Trophoblast cell (in vitro differentiated cells and primary cell): Measurements from ENCODE around the gene FHIT.

Source experiments
- DNase-seq, 2 donors: peaks; one replicate each; pipeline ENCODE4 v3.0.0-alpha.2; 2016
- H2AFZ ChIP-seq: 2 replicates; pipeline ENCODE4 v1.6.1; 2013; ENCODE audit warnings: low read length, moderate library complexity, mild to moderate bottlenecking; ENCODE audit not compliant: insufficient read depth, poor library complexity
- H2AK5ac ChIP-seq: 2 replicates; pipeline ENCODE4 v1.6.1; 2013; ENCODE audit warnings: mild to moderate bottlenecking, low read length
- H2BK120ac ChIP-seq: 2 replicates; pipeline ENCODE4 v1.6.1; 2013; ENCODE audit warnings: low read length, mild to moderate bottlenecking, moderate library complexity; ENCODE audit not compliant: insufficient read depth, poor library complexity
- H2BK12ac ChIP-seq: 2 replicates; pipeline ENCODE4 v1.6.1; 2013; ENCODE audit warnings: mild to moderate bottlenecking, low read length, moderate library complexity
- H2BK5ac ChIP-seq: 2 replicates; pipeline ENCODE4 v1.6.1; 2013; ENCODE audit warnings: low read length, low read depth, moderate library complexity, mild to moderate bottlenecking; ENCODE audit not compliant: poor library complexity
- H3K14ac ChIP-seq: 2 replicates; pipeline ENCODE4 v1.6.1; 2013; ENCODE audit warnings: mild to moderate bottlenecking, low read length
- H3K18ac ChIP-seq: 2 replicates; pipeline ENCODE4 v1.6.1; 2013; ENCODE audit warnings: mild to moderate bottlenecking, low read length
- H3K23ac ChIP-seq: 2 replicates; pipeline ENCODE4 v1.6.1; 2013; ENCODE audit warnings: low read length
- H3K27ac ChIP-seq: 2 replicates; pipeline ENCODE4 v1.5.1; 2013; ENCODE audit warnings: low read depth, mild to moderate bottlenecking, inconsistent platforms, low read length, moderate library complexity
- H3K27me3 ChIP-seq: 2 replicates; pipeline ENCODE4 v1.6.1; 2013; ENCODE audit warnings: inconsistent platforms, mild to moderate bottlenecking, low read length, moderate library complexity; ENCODE audit not compliant: insufficient read depth
- H3K36me3 ChIP-seq, 2 experiments: 1 replicate in 1 of 2; 2 replicates in 1 of 2; pipeline ENCODE4 v1.6.1; 2013; ENCODE audit warnings: low read length in 2 of 2, mild to moderate bottlenecking in 2 of 2, moderate library complexity in 1 of 2; ENCODE audit not compliant: insufficient read depth in 2 of 2, control insufficient read depth in 1 of 2
- H3K4ac ChIP-seq: 2 replicates; pipeline ENCODE4 v1.6.1; 2013; ENCODE audit warnings: low read depth, mild to moderate bottlenecking, low read length, moderate library complexity
- H3K4me1 ChIP-seq, 2 experiments: 1 replicate in 1 of 2; 2 replicates in 1 of 2; pipeline ENCODE4 v1.6.1; 2013; ENCODE audit warnings: low read length in 2 of 2, mild to moderate bottlenecking in 2 of 2, moderate library complexity in 1 of 2; ENCODE audit not compliant: insufficient read depth in 2 of 2, control insufficient read depth in 1 of 2
- H3K4me2 ChIP-seq: 2 replicates; pipeline ENCODE4 v1.6.1; 2013; ENCODE audit warnings: inconsistent platforms, mild to moderate bottlenecking, low read length, moderate library complexity
- H3K4me3 ChIP-seq: 2 replicates; pipeline ENCODE4 v1.5.1; 2013; ENCODE audit warnings: mild to moderate bottlenecking, low read depth, low read length, inconsistent platforms
- H3K79me1 ChIP-seq: one replicate; pipeline ENCODE4 v1.6.1; 2013; ENCODE audit warnings: low read length
- H3K79me2 ChIP-seq: 2 replicates; pipeline ENCODE4 v1.6.1; 2013; ENCODE audit warnings: low read length, mild to moderate bottlenecking; ENCODE audit not compliant: control insufficient read depth, insufficient read depth, poor library complexity
- H3K9ac ChIP-seq: 2 replicates; pipeline ENCODE4 v1.6.1; 2013; ENCODE audit warnings: mild to moderate bottlenecking, low read length
- H3K9me3 ChIP-seq: 2 replicates; pipeline ENCODE4 v1.6.1; 2013; ENCODE audit warnings: low read depth, mild to moderate bottlenecking, control low read depth, inconsistent platforms, low read length; ENCODE audit not compliant: insufficient read depth
- H4K12ac ChIP-seq: 2 replicates; pipeline ENCODE4 v1.6.1; 2013; ENCODE audit warnings: low read depth, mild to moderate bottlenecking, low read length, moderate library complexity
- H4K8ac ChIP-seq: 2 replicates; pipeline ENCODE4 v1.6.1; 2013; ENCODE audit warnings: low read depth, mild to moderate bottlenecking, low read length, moderate library complexity
- H4K91ac ChIP-seq: one replicate; pipeline ENCODE4 v1.6.1; 2013; ENCODE audit warnings: low read depth, mild to moderate bottlenecking, low read length, moderate library complexity
- WGBS: extraction: QIAGEN DNeasy Blood & Tissue Kit; methylation state at CpG from one replicate; pipeline ENCODE4 v1.1.7; 2013; ENCODE audit warnings: missing lambda C conversion rate; ENCODE audit not compliant: insufficient read length, insufficient coverage; ENCODE audit errors: extremely low coverage; 5-methylcytosine and 5-hydroxymethylcytosine counted together

Gene FHIT

DNA sequence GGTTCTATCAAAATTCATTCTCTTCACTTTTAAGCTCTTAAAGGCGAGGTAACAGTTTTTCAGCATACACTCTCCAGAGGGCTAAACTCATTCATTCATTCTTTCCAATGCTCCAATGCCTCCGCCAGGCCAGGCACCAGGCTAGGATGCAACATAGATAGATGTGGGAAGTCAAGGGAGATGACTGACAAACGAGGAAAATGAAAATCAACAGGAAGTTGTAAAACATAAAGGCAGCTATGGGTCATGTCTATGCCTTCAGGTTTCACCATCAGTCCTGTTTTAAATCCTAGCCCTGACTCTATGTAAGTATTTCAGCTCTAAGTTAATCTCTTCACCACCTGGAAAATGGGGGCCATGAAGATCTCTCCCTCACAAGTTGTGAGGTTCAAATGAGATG lies 797.9 kb downstream of the FHIT start:
- no peaks in the 10 kb centered on the region for H3K36me3 ChIP-seq
- H3K79me1 ChIP-seq: no peaks in the 10 kb centered on the region
- no peak overlapping the region for H3K23ac ChIP-seq
- H4K12ac ChIP-seq: no peak overlapping the region
- no peak overlapping the region for H4K8ac ChIP-seq
- H3K79me2 ChIP-seq: no peaks in the 10 kb centered on the region
- no peak overlapping the region for H2AFZ ChIP-seq
- H2BK12ac ChIP-seq: no peak overlapping the region
- no peaks in the 10 kb centered on the region for H3K4me1 ChIP-seq
- no peak overlapping the region for H3K18ac ChIP-seq
- DNase-seq: no peak
- no peak overlapping the region for H3K4ac ChIP-seq
- no peak overlapping the region for H3K27ac ChIP-seq
- no peak overlapping the region for H3K4me2 ChIP-seq
- no peak overlapping the region for H3K4me3 ChIP-seq
- H4K91ac ChIP-seq: no peak overlapping the region
- no peak overlapping the region for H2BK5ac ChIP-seq
- no peak overlapping the region for H2BK120ac ChIP-seq
- no peaks in the 10 kb centered on the region for H3K9me3 ChIP-seq
- no peak overlapping the region for H2AK5ac ChIP-seq
- WGBS: no CpG with 5 or more reads among the region's 3 CpGs
- no peak overlapping the region for H3K9ac ChIP-seq
- H3K27me3 ChIP-seq: no peaks in the 10 kb centered on the region
- H3K14ac ChIP-seq: no peak overlapping the region

DNA sequence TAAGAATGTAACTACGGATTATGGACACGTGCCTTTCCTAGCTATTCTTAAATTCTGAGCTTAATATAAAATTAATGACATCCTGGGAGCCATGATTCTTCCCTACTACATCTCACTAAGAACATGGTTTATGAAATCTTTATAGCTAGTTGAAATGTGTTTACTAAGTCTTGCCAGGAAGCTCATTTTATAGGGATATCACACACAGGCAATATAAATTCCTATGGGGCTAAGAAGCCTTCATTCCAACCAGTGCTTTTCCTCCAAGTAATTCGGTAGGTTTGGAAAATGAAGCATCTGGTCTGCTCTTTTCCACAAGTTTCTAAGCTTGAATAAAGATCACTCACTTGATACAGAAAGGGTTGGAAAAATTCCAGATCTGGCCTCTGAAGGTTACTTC lies 802.6 kb downstream of the FHIT start:
- H2BK5ac ChIP-seq: no peak overlapping the region
- H3K4me2 ChIP-seq: no peak overlapping the region
- no peak overlapping the region for H3K14ac ChIP-seq
- H2AK5ac ChIP-seq: no peak overlapping the region
- H3K36me3 ChIP-seq: no peaks in the 10 kb centered on the region
- WGBS: no CpG with 5 or more reads among the region's 3 CpGs
- H3K18ac ChIP-seq: no peak overlapping the region
- H3K79me1 ChIP-seq: no peaks in the 10 kb centered on the region
- no peak overlapping the region for H2AFZ ChIP-seq
- no peak overlapping the region for H2BK120ac ChIP-seq
- H3K4me3 ChIP-seq: no peak overlapping the region
- H2BK12ac ChIP-seq: no peak overlapping the region
- H4K91ac ChIP-seq: no peak overlapping the region
- H3K23ac ChIP-seq: no peak overlapping the region
- no peak overlapping the region for H3K27ac ChIP-seq
- no peaks in the 10 kb centered on the region for H3K9me3 ChIP-seq
- H3K9ac ChIP-seq: no peak overlapping the region
- no peaks in the 10 kb centered on the region for H3K27me3 ChIP-seq
- H3K79me2 ChIP-seq: no peaks in the 10 kb centered on the region
- no peak overlapping the region for H4K12ac ChIP-seq
- H4K8ac ChIP-seq: no peak overlapping the region
- DNase-seq: no peak
- H3K4me1 ChIP-seq: peaks cover 0 to 1% of the 10 kb centered on the region in 2 experiments
- H3K4ac ChIP-seq: no peak overlapping the region

DNA sequence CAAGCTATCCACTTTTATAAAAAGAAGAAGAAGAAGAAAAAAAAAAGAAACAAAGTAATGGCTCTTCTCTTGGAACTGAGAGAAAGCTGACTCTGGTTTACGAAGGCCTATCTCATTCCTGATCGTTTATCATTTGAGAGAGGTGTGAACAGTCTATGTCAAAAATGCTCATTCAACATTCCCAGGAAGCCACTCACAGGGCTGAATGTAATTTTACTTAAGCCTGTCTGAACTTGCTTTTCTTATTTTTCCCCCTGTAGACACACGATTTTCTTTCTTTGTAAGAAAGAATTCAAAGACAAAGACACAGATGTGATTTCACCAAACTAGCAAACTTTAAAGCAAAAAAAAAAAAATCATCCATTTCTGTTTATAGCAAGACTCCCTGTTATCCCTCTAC lies 805.8 kb downstream of the FHIT start:
- Histone ChIP-seq H3K9me3 (no peaks in the 10 kb centered on the region), H4K8ac (no peak overlapping the region), H2AFZ (no peak overlapping the region), H3K14ac (no peak overlapping the region), H3K79me2 (no peaks in the 10 kb centered on the region), H3K36me3 (no peaks in the 10 kb centered on the region), H4K91ac (no peak overlapping the region), H3K79me1 (no peaks in the 10 kb centered on the region), H3K4ac (no peak overlapping the region), H3K4me1 (peaks cover 0 to 1% of the 10 kb centered on the region in 2 experiments), H2BK5ac (no peak overlapping the region), H3K9ac (no peak overlapping the region), H2BK120ac (no peak overlapping the region), H3K18ac (no peak overlapping the region), H2BK12ac (no peak overlapping the region), H3K27me3 (no peaks in the 10 kb centered on the region), H3K4me3 (no peak overlapping the region), H3K23ac (no peak overlapping the region), H3K4me2 (no peak overlapping the region), H4K12ac (no peak overlapping the region), H3K27ac (peak overlapping the region; percentile 27), H2AK5ac (no peak overlapping the region)
- WGBS: no CpG with 5 or more reads among the region's 3 CpGs
- peak; percentile 51 to 79 for DNase-seq

DNA sequence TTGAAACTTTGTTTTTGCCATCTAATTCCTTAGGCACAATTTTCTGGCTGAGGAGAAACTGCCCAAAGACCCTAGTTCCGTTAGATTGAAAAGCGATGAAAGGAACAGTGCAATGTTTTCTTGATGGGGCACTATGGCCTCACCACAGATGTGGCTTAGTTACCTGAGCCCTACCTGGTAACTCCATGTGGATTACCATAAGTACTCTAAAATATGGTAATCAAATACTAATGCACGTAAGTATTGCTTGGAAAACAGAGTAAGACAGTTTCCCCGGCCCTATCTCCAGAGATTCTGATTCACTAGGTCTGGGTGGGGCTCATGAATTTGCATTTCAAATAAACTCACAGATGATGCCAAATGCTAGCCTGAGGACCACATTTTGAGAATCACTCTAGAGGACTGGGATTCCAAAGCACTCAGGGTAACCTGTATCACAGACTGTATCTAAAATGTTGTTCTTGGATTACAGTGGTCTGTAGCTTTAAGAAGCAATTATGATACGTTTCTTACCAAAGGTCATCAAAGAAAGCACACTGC lies 806.3 kb downstream of the FHIT start:
- Histone ChIP-seq H4K91ac (no peak overlapping the region), H3K27me3 (no peaks in the 10 kb centered on the region), H3K23ac (no peak overlapping the region), H3K9ac (no peak overlapping the region), H3K79me2 (no peaks in the 10 kb centered on the region), H2AK5ac (no peak overlapping the region), H4K8ac (no peak overlapping the region), H3K27ac (peak overlapping the region; percentile 27), H3K9me3 (no peaks in the 10 kb centered on the region), H4K12ac (no peak overlapping the region), H3K4me3 (no peak overlapping the region), H3K4me1 (peaks cover 0 to 1% of the 10 kb centered on the region in 2 experiments), H2BK120ac (no peak overlapping the region), H3K14ac (no peak overlapping the region), H2AFZ (no peak overlapping the region), H2BK12ac (no peak overlapping the region), H3K4me2 (no peak overlapping the region), H2BK5ac (no peak overlapping the region), H3K4ac (no peak overlapping the region), H3K18ac (no peak overlapping the region), H3K79me1 (no peaks in the 10 kb centered on the region), H3K36me3 (no peaks in the 10 kb centered on the region)
- DNase-seq: peak; percentile 11 to 60
- no CpG with 5 or more reads among the region's 5 CpGs for WGBS
